ENCODE measurements around the gene FGF16.
A peak's percentile ranks its signal among the peaks of the same experiment; 100 is the strongest.
"Not testable (repeated sequence)": the region's sequence is repeated elsewhere in the genome, so short reads cannot be mapped to it uniquely, and the experiment has no call there.

FGF16 gene
- total RNA-seq, result 0 to 0.12 (median 0) reads per million in 4 donors

- peak in 1 of 5 donors; percentile 13 for DNase-seq
These were observed at the start of gene FGF16 for GRCh38 chrX:77446908-77447652. Gene FGF16, plus strand, starts transcription at chrX:77447389. Its CDS starts 286 bp downstream, at chrX:77447675.

- no peak for DNase-seq
These were observed 48.7 kb upstream of the FGF16 start for GRCh38 chrX:77398330-77398954.

DNA sequence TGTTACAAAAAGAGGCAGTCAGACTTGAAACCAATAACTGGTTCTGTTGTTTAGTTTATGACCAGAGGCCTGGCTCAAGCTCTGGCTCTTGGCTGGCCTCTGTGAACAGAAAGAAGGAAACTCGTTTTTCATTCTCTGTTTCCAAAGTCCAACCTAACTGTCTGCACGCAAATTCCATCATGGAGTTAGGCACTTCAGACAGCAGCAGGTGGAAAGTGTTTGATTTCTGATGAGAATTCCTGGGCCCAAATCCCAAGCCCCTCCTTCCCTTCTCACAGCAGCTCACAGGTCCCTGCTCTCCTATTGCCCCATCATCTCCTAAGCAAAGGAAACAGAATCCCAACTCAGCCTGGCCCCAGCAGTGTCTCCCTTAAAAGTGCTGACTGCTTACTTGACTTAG lies 42.8 kb upstream of the FGF16 start:
- no peak for DNase-seq

GRCh38 chrX:77407821-77408220 lies 39.4 kb upstream of the FGF16 start:
- not testable (repeated sequence) for DNase-seq

GRCh38 chrX:77412631-77413030 lies 34.6 kb upstream of the FGF16 start:
- no peak for DNase-seq

DNA sequence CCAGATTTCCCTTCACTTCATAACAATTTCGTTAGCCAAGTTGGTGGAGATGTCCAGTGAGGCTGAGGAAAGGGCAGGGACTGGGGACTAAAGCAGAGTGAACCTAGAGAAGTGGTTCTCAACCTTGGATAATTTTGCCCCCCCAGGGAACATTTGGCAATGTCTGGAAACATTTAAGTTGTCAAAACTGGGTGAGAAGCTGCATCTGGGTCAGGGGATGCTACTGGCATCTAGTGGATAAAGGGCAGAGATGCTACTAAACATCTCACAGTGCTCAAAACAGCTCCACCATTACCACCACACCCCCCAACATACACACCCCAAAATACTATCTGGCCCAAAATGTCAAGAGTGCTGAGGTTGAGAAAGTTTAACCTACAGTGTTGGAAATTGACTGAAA lies 32.0 kb upstream of the FGF16 start:
- no peak for DNase-seq

- DNase-seq, result no peak
These were observed 31.3 kb upstream of the FGF16 start for GRCh38 chrX:77415882-77416281.

DNA sequence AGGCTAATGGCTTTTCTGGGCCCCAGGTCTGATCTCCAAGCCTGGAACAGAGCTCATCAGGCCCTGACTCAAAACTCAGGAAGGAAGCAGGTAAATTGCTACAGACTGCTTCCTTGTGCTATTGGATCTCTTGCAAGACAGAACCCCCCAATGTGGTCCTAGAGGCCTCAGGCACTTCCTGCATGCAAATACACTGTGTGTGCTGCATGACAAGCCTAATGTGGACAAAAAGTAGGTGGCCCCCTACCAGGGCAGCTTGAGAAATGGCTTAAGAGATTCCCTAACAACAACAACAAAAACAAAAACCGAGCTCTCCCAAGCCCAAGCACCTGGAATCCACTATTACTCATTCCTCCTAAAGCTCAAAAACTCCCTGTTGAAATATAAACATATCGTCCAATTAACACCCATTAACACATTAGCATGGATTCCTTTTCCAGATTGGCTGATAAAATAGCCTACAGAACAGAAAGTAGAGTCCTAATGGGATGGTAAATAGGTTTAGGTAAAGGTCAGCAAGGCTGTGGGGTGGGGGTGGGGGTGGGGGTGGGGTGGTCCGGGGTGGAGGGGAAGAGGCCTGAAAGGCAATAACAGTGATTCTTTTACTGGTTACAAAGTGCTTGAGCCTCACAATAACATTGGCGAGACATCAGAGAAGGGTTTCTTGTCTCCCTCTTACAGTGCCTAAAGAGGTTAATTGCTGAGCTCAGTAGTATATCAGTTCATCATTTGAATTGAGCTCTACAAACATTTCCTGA lies 24.1 kb upstream of the FGF16 start:
- DNase-seq, result no peak

- DNase-seq, result no peak
These were observed 20.4 kb upstream of the FGF16 start for GRCh38 chrX:77426811-77427210.

GRCh38 chrX:77427611-77428010 lies 19.6 kb upstream of the FGF16 start:
- no peak for DNase-seq

GRCh38 chrX:77428551-77428950 lies 18.6 kb upstream of the FGF16 start:
- no peak for DNase-seq

DNA sequence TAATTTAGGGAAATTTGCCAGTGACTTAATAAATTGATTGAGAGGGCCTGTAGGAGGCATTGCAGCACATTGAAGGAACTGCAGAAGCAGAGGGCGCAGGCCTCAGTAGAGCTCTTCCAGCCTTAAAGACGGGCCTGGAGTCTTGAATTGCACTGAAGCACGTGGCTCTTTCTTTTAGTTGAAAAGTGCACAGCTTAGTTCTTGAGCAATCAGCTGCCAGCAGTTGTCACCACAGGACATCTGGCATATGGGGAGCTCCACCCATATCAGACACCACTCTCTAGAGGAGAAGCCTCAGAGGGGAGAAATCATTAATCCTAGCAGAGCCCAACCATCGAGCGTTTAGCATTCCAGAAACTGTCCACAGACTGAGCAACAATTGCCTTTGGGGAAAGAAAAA lies 16.0 kb upstream of the FGF16 start:
- no peak for DNase-seq

- DNase-seq, result no peak
These were observed 14.2 kb upstream of the FGF16 start for GRCh38 chrX:77433001-77433400.

- DNase-seq, result no peak
These were observed 12.2 kb upstream of the FGF16 start for GRCh38 chrX:77434962-77435361.

GRCh38 chrX:77436271-77436670 lies 10.9 kb upstream of the FGF16 start:
- no peak for DNase-seq

DNA sequence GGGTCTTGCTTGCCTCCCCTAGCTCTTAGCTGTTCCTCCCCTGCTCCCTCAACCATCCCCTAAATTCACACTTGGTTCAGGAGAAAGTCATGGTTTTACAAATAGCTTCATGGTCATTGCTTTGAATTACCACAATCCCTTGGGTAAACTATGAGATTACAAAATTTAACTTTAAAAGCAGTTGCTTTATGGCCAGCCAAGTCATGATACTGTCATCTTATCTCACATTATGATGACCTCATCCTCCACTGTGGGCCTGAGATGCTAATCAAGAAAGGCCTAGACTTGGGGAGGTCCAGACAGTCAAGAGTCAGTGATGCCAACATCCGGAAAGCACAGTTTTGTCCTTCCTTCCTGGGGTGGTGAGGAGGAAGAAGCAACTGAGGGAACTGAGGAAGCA lies 10.5 kb upstream of the FGF16 start:
- no peak for DNase-seq

DNA sequence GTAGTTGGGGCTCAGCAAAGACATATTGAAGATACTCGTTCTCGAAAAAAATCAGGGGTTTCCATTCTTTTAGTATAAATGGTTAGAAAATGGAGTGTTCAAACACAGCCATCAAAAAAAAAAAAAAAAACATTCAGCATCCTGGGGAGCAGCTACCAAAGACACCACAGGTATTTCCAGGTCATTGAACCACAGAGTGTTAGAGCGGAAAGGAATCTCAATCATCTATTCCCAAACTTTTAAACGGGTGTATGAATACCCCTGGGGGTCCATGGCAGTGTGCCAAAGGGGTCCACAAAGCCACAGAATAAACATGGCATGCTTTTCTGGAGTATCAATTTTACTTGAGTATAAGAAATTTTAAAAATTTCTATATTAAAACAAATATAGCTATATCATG lies 6.9 kb upstream of the FGF16 start:
- DNase-seq, result no peak

DNA sequence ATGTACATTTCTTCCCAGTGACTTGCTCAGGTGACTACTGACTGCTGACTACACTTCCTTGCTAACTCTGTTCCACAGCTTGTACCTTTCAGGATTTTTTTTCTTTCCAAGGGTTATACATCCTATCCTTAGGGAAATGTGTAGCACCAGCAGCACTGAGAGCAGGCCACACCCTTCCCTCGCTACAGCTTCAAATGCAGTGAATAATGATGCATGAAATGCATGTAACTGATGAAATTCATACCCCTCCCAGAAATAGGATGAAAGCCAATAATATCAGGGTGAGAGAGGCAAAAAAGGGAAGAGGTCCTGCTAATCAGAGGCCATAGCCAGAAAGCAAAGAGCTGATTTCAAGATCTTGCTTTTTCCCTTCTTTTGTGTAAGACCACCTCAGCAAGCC lies 6.2 kb upstream of the FGF16 start:
- no peak for DNase-seq

DNA sequence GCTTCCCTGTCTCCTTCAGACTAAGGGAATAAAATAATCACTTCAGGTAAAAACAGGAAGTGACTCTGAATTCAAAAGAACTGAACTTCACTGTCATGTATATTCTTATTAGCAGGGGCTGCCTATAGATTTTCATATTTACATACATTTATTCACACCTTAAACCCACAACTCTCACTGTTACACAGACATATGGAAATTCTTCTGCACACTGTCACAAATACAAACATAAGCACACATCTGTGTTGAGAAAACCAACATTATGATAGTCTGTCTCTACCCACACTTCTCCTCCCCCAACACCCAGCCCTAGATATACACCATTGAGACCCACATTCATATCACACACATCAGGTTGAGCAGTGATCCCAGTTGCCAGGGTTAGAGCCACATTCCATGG lies 5.7 kb upstream of the FGF16 start:
- no peak for DNase-seq

GRCh38 chrX:77442728-77443127 lies 4.5 kb upstream of the FGF16 start:
- DNase-seq, result no peak

GRCh38 chrX:77444075-77444474 lies 3.1 kb upstream of the FGF16 start:
- DNase-seq, result no peak

GRCh38 chrX:77444545-77444944 lies 2.6 kb upstream of the FGF16 start:
- DNase-seq, result no peak

DNA sequence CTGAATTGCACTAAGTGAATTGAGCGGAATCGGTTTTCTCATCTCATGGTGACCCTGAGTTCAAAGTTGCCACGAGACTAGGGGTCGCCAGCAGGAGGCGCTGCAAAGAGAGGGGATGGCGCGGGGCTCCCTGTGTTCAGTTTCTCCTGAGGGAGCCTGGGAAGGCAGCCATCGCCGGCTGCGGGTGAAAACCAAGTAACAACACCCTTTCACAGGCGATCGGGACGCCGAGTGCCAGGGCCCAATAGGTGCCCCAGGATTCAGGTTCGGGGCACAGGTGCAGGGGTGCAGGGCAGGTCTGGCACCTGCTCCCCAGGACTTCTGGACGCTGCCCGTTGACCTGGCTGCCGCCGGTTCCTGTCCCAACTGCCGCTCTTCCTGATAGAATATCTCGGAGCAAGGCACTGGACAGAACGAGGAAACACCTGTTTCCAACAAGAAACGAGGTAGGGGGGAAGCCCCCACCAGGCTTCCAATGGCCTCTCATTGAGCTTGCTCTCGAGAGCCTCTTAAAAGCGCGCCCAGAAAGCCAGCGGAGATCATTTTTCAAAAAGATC lies 1.1 kb upstream of the FGF16 start:
- DNase-seq, result peak in 1 of 5 donors; percentile 5

Measured in T-helper 1 cell (primary cell).